Sigmoid colon (tissue), 7 donors: Measurements from ENCODE around the gene NCOR2. TPM values are rescaled to one million over a fixed set of nuclear protein-coding genes. Genes with fewer than 3 reads are reported as not detected.

ENCODE experiments used
- DNase-seq: peaks from one replicate; pipeline ENCODE4 v3.0.0-alpha.2; 2019
- H3K27ac ChIP-seq, 4 donors: fragments of 200-600 bp; sonication (generic); one replicate each; pipeline ENCODE4 v1.5.1; 2016 to 2019; ENCODE audit warnings: mild to moderate bottlenecking in 1 of 4
- H3K27me3 ChIP-seq, 3 donors: fragments of 200-600 bp; sonication (generic); one replicate each; pipeline ENCODE4 v1.5.1; 2019; ENCODE audit warnings: mild to moderate bottlenecking in 1 of 3
- H3K36me3 ChIP-seq, 4 donors: fragments of 200-600 bp; sonication (generic); one replicate each; pipeline ENCODE4 v1.5.1; 2016 to 2019
- H3K4me1 ChIP-seq, 4 donors: fragments of 200-600 bp; sonication (generic); one replicate each; pipeline ENCODE4 v1.5.1; 2017 to 2019
- H3K4me3 ChIP-seq, 4 donors: fragments of 200-600 bp; sonication (generic); one replicate each; pipeline ENCODE4 v1.5.1; 2017 to 2019; ENCODE audit warnings: mild to moderate bottlenecking in 2 of 4, moderate library complexity in 1 of 4
- H3K9me3 ChIP-seq, 4 donors: fragments of 200-600 bp in 3 of 4; sonication (generic) in 3 of 4; one replicate each; pipeline versions ENCODE4 v1.5.1 to v1.6.1; 2013 to 2019
- CTCF ChIP-seq, 4 experiments: fragments of 450-650 bp in 3 of 4; fragments of 200-600 bp in 1 of 4; IDR thresholded peaks; one replicate each; pipeline ENCODE4 v1.5.1; 2016 to 2019; ENCODE audit warnings: antibody characterized with exemption in 4 of 4, mild to moderate bottlenecking in 3 of 4, moderate library complexity in 2 of 4
- EP300 ChIP-seq, 4 donors: sonication (generic); formaldehyde crosslinking; IDR thresholded peaks; one replicate each; pipeline ENCODE4 v1.6.1; 2017; ENCODE audit warnings: antibody characterized with exemption in 4 of 4
- POLR2A ChIP-seq, 2 donors: fragments of 450-650 bp; IDR thresholded peaks; one replicate each; pipeline ENCODE4 v1.6.1; 2016; ENCODE audit warnings: antibody characterized with exemption in 2 of 2, mild to moderate bottlenecking in 2 of 2, moderate library complexity in 2 of 2
- POLR2AphosphoS5 ChIP-seq, 4 donors: sonication (generic); formaldehyde crosslinking; IDR thresholded peaks; one replicate each; pipeline ENCODE4 v1.6.1; 2017; ENCODE audit warnings: antibody characterized with exemption in 4 of 4
- WGBS, 2 donors: extraction: QIAGEN DNeasy Blood & Tissue Kit; methylation state at CpG; one replicate each; pipeline ENCODE4 v1.1.7; 2013; 5-methylcytosine and 5-hydroxymethylcytosine counted together
- intact Hi-C: fragments of 100-400 bp; cut with DNase I; formaldehyde crosslinking; loops from one replicate; pipeline ENCODE4 v1.15.1; 2023
- polyA plus RNA-seq, 3 donors: library from polyadenylated mRNA; stranded (reverse); fragments of 200-250 nt; gene quantifications; one replicate each; pipeline ENCODE4 v1.2.3, GENCODE V29; 2013
- total RNA-seq, 4 donors: library from RNA; depleted of rRNA; stranded (reverse); fragments of >200 nt; gene quantifications; one replicate each; pipeline ENCODE4 v1.1.0, GENCODE V29; 2016
- donor health status: healthy with polysubstance abuse.
- donor health status: Bipolar disorder and iron deficiency.
- donor health status: healthy.

The NCOR2 gene
- total and polyA plus RNA-seq, 7 donors: 18.6 to 134 (median 47.9) TPM

GRCh38 chr12:124525927-124526692, 41.3 kb downstream of the NCOR2 start:
- Histone ChIP-seq H3K27ac (peak overlapping the region; percentile 5 to 99 (median 58)), H3K4me3 (no peak overlapping the region)
- TF ChIP-seq CTCF (IDR thresholded peaks at IDR 0.05): no peak
- TF ChIP-seq POLR2A (IDR thresholded peaks at IDR 0.05): no peak
- no peak for TF ChIP-seq POLR2AphosphoS5 (IDR thresholded peaks at IDR 0.05)
- no peak for TF ChIP-seq EP300 (IDR thresholded peaks at IDR 0.05)

GRCh38 chr12:124525455-124525854, 42.0 kb downstream of the NCOR2 start:
- Histone ChIP-seq H3K9me3 (no peaks in the 10 kb centered on the region), H3K4me1 (peaks cover 0 to 55% (median 41%) of the 10 kb centered on the region in 4 donors), H3K27me3 (no peaks in the 10 kb centered on the region), H3K4me3 (no peak overlapping the region), H3K27ac (peak overlapping the region; percentile 5 to 99 (median 58)), H3K36me3 (peaks cover 0 to 5% (median 0%) of the 10 kb centered on the region in 4 donors)
- intact Hi-C loops: no loop called here
- 74 to 81% methylated on average over 14 of the region's 14 CpGs for WGBS, 2 donors
- DNase-seq: no peak
- no peak for TF ChIP-seq EP300 (IDR thresholded peaks at IDR 0.05)

More at GRCh38 chr12:124525927-124526692, 41.3 kb downstream of the NCOR2 start:
- no peaks in the 10 kb centered on the region for H3K9me3 ChIP-seq
- no peak for DNase-seq
- intact Hi-C loops: no loop called here
- H3K36me3 ChIP-seq: peaks cover 0 to 5% (median 0%) of the 10 kb centered on the region in 4 donors
- H3K4me1 ChIP-seq: peaks cover 0 to 55% (median 40%) of the 10 kb centered on the region in 4 donors
- no peaks in the 10 kb centered on the region for H3K27me3 ChIP-seq
- WGBS, 2 donors: 93 to 94% methylated on average over 13 of the region's 13 CpGs

GRCh38 chr12:124524231-124524925, 43.0 kb downstream of the NCOR2 start:
- H3K9me3 ChIP-seq: no peaks in the 10 kb centered on the region
- intact Hi-C loops: no loop called here
- no peak for TF ChIP-seq CTCF (IDR thresholded peaks at IDR 0.05)
- TF ChIP-seq EP300 (IDR thresholded peaks at IDR 0.05): no peak
- DNase-seq: no peak
- no peaks in the 10 kb centered on the region for H3K27me3 ChIP-seq
- H3K4me3 ChIP-seq: no peak overlapping the region
- H3K27ac ChIP-seq: peak overlapping the region; percentile 4 to 99 (median 81)
- 74 to 91% methylated on average over 13 of the region's 13 CpGs for WGBS, 2 donors
- peaks cover 0 to 65% (median 52%) of the 10 kb centered on the region in 4 donors for H3K4me1 ChIP-seq
- peaks cover 0 to 5% (median 0%) of the 10 kb centered on the region in 4 donors for H3K36me3 ChIP-seq

GRCh38 chr12:124523071-124523470, 44.3 kb downstream of the NCOR2 start:
- Histone ChIP-seq H3K4me3 (no peak overlapping the region), H3K27me3 (no peaks in the 10 kb centered on the region), H3K36me3 (peaks cover 0 to 5% (median 0%) of the 10 kb centered on the region in 4 donors), H3K27ac (peak overlapping the region; percentile 4 to 99 (median 81)), H3K9me3 (no peaks in the 10 kb centered on the region), H3K4me1 (peaks cover 0 to 71% (median 56%) of the 10 kb centered on the region in 4 donors)
- WGBS, 2 donors: 57 to 77% methylated on average over 12 of the region's 12 CpGs
- intact Hi-C loops: no loop called here
- TF ChIP-seq POLR2AphosphoS5 (IDR thresholded peaks at IDR 0.05): no peak
- no peak for TF ChIP-seq CTCF (IDR thresholded peaks at IDR 0.05)
- no peak for TF ChIP-seq POLR2A (IDR thresholded peaks at IDR 0.05)
- TF ChIP-seq EP300 (IDR thresholded peaks at IDR 0.05): no peak
- DNase-seq: no peak

GRCh38 chr12:124520907-124521306, 46.5 kb downstream of the NCOR2 start:
- DNase-seq: no peak
- peak overlapping the region; percentile 96 to 99 (median 98) for H3K27ac ChIP-seq
- H3K36me3 ChIP-seq: peaks cover 0 to 5% (median 0%) of the 10 kb centered on the region in 4 donors
- H3K27me3 ChIP-seq: no peaks in the 10 kb centered on the region
- H3K4me1 ChIP-seq: peaks cover 0 to 89% (median 77%) of the 10 kb centered on the region in 4 donors
- H3K4me3 ChIP-seq: no peak overlapping the region
- no peaks in the 10 kb centered on the region for H3K9me3 ChIP-seq
- WGBS, 2 donors: 51 to 84% methylated on average over 10 of the region's 10 CpGs
- TF ChIP-seq EP300 (IDR thresholded peaks at IDR 0.05): no peak
- TF ChIP-seq CTCF (IDR thresholded peaks at IDR 0.05): no peak
- no peak for TF ChIP-seq POLR2AphosphoS5 (IDR thresholded peaks at IDR 0.05)
- intact Hi-C loops: no loop called here
